IMR-90 (cell line): Measurements from ENCODE around the gene PPP3CA. TPM values are rescaled to one million over a fixed set of nuclear protein-coding genes. Genes with fewer than 3 reads are reported as not detected.

Source experiments
- ATAC-seq: fragments of 200-7000 bp; cut with Tn5 transposase; 2 replicates; pipeline ENCODE4 v1.9.1; 2020; ENCODE audit warnings: low read depth, mild to moderate bottlenecking, moderate library complexity
- BruUV-seq: library from RNA; stranded (reverse); fragments of 400-500 nt; replicated peaks from 2 replicates; lab custom pipeline; 2021; lab: Mats Ljungman, UMichigan
- CTCF ChIA-PET: fragments of 300-600 bp; formaldehyde crosslinking; extraction: SDS; loops from one replicate; lab custom pipeline; 2021; ENCODE audit warnings: antibody characterized with exemption; lab: Yijun Ruan, JAX
- POLR2A ChIA-PET: fragments of 300-600 bp; sonication (Branson Sonifier 250); formaldehyde crosslinking; loops from one replicate; lab custom pipeline; 2022; ENCODE audit warnings: antibody characterized with exemption; ENCODE audit not compliant: unreplicated experiment; lab: Charles Lee
- DNase-seq: peaks from one replicate; pipeline ENCODE4 v3.0.0; 2013
- H2AFZ ChIP-seq: replicated peaks from 2 replicates; pipeline ENCODE3; 2013; ENCODE audit warnings: low read length, mild to moderate bottlenecking; ENCODE audit not compliant: poor library complexity
- H2AK5ac ChIP-seq: 2 replicates; pipeline ENCODE4 v1.6.1; 2013; ENCODE audit warnings: low read depth, low read length, inconsistent platforms
- H2AK9ac ChIP-seq: replicated peaks from 2 replicates; pipeline ENCODE3; 2013; ENCODE audit warnings: mild to moderate bottlenecking, low read depth, low read length, moderate library complexity; ENCODE audit not compliant: poor library complexity
- H2BK120ac ChIP-seq: 2 replicates; pipeline ENCODE4 v1.6.1; 2013; ENCODE audit warnings: low read depth, low read length, inconsistent platforms
- H2BK15ac ChIP-seq: 3 replicates; pipeline ENCODE4 v1.6.1; 2013; ENCODE audit warnings: low read depth, low read length, inconsistent platforms
- H2BK20ac ChIP-seq: 2 replicates; pipeline ENCODE4 v1.6.1; 2013; ENCODE audit warnings: low read depth, mild to moderate bottlenecking, inconsistent platforms, low read length, moderate library complexity
- H2BK5ac ChIP-seq: 2 replicates; pipeline ENCODE4 v1.6.1; 2013; ENCODE audit warnings: mild to moderate bottlenecking, low read depth, low read length, inconsistent platforms; ENCODE audit not compliant: poor library complexity, severe bottlenecking
- H3K14ac ChIP-seq: replicated peaks from 2 replicates; pipeline ENCODE4 v1.6.1; 2013; ENCODE audit warnings: low read depth, low read length, inconsistent platforms
- H3K18ac ChIP-seq: 2 replicates; pipeline ENCODE4 v1.6.1; 2013; ENCODE audit warnings: low read depth, low read length, control low read depth
- H3K23ac ChIP-seq: 2 replicates; pipeline ENCODE4 v1.6.1; 2013; ENCODE audit warnings: low read depth, low read length, inconsistent platforms
- H3K27ac ChIP-seq: 2 replicates; pipeline ENCODE4 v1.5.1; 2013; ENCODE audit warnings: mild to moderate bottlenecking, control low read depth, low read length; ENCODE audit not compliant: insufficient read depth
- H3K27me3 ChIP-seq: 2 replicates; pipeline ENCODE4 v1.6.1; 2013; ENCODE audit warnings: low read length; ENCODE audit not compliant: control insufficient read depth, insufficient read depth
- H3K36me3 ChIP-seq: 2 replicates; pipeline ENCODE4 v1.6.1; 2013; ENCODE audit warnings: low read length, mixed read lengths; ENCODE audit not compliant: control insufficient read depth, insufficient read depth
- H3K4ac ChIP-seq: 2 replicates; pipeline ENCODE4 v1.6.1; 2013; ENCODE audit warnings: low read depth, low read length, inconsistent platforms
- H3K4me1 ChIP-seq: 2 replicates; pipeline ENCODE4 v1.6.1; 2013; ENCODE audit warnings: low read length, mixed read lengths; ENCODE audit not compliant: control insufficient read depth, insufficient read depth
- H3K4me2 ChIP-seq: 2 replicates; pipeline ENCODE4 v1.6.1; 2013; ENCODE audit warnings: low read depth, mild to moderate bottlenecking, control low read depth, low read length, moderate library complexity
- H3K4me3 ChIP-seq: 2 replicates; pipeline ENCODE4 v1.5.1; 2013; ENCODE audit warnings: low read depth, mild to moderate bottlenecking, control low read depth, low read length, moderate library complexity; ENCODE audit not compliant: insufficient read depth
- H3K56ac ChIP-seq: 2 replicates; pipeline ENCODE4 v1.6.1; 2013; ENCODE audit warnings: low read length, inconsistent platforms; ENCODE audit not compliant: insufficient read depth; ENCODE audit errors: extremely low read depth
- H3K79me1 ChIP-seq, 2 experiments: 2 replicates each; pipeline ENCODE4 v1.6.1; 2013; ENCODE audit warnings: low read length in 2 of 2, inconsistent platforms in 1 of 2, low read depth in 1 of 2
- H3K9ac ChIP-seq: 2 replicates; pipeline ENCODE4 v1.6.1; 2013; ENCODE audit warnings: low read depth, low read length, control low read depth
- H3K9me1 ChIP-seq: 2 replicates; pipeline ENCODE4 v1.6.1; 2013; ENCODE audit warnings: low read length, inconsistent platforms; ENCODE audit not compliant: insufficient read depth
- H3K9me3 ChIP-seq: 2 replicates; pipeline ENCODE4 v1.6.1; 2013; ENCODE audit warnings: low read length; ENCODE audit not compliant: control insufficient read depth, insufficient read depth
- H4K20me1 ChIP-seq: 2 replicates; pipeline ENCODE4 v1.6.1; 2013; ENCODE audit warnings: low read length, inconsistent platforms; ENCODE audit not compliant: insufficient read depth
- H4K5ac ChIP-seq: 2 replicates; pipeline ENCODE4 v1.6.1; 2013; ENCODE audit warnings: mild to moderate bottlenecking, low read depth, low read length, control low read depth
- H4K8ac ChIP-seq, 2 experiments: 2 replicates each; pipeline ENCODE4 v1.6.1; 2013; ENCODE audit warnings: low read depth in 2 of 2, low read length in 2 of 2, control low read depth in 1 of 2, inconsistent platforms in 1 of 2
- H4K91ac ChIP-seq: 2 replicates; pipeline ENCODE4 v1.6.1; 2013; ENCODE audit warnings: low read depth, low read length, inconsistent platforms; ENCODE audit not compliant: insufficient read depth
- FOS ChIP-seq: fragments of 150-350 bp; IDR thresholded peaks from 2 replicates; pipeline ENCODE4 v1.6.1; 2016; ENCODE audit warnings: low read depth, low read length
- MAFK ChIP-seq: IDR thresholded peaks from 2 replicates; pipeline ENCODE4 v1.6.1; 2012; ENCODE audit warnings: low read depth, low read length, improper control_type of control experiment
- NFE2L2 ChIP-seq: fragments of 150-350 bp; IDR thresholded peaks from 2 replicates; pipeline ENCODE4 v1.6.1; 2016; ENCODE audit warnings: low read depth, mild to moderate bottlenecking, low read length
- SMC3 ChIP-seq: fragments of 150-350 bp; IDR thresholded peaks from 2 replicates; pipeline ENCODE4 v1.6.1; 2016; ENCODE audit warnings: low read depth, mild to moderate bottlenecking, antibody characterized with exemption, low read length, moderate library complexity
- WGBS, 2 experiments: methylation state at CpG; one replicate each; pipeline versions ENCODE4 v1.1.5 to v1.1.7; 2013; ENCODE audit warnings: missing lambda C conversion rate in 2 of 2; ENCODE audit not compliant: insufficient read length in 1 of 2; ENCODE audit errors: extremely low coverage in 2 of 2; 5-methylcytosine and 5-hydroxymethylcytosine counted together
- dilution Hi-C: fragments of 300-500 bp; cut with HindIII; formaldehyde crosslinking; loops from one replicate; pipeline ENCODE4 v1.14.3; 2018; ENCODE audit warnings: low sequenced_read_pairs; ENCODE audit not compliant: unreplicated experiment
- in situ Hi-C: fragments of 300-500 bp; cut with MboI; formaldehyde crosslinking; loops from 3 replicates; pipeline ENCODE4 v1.14.3; 2019; ENCODE audit warnings: low sequenced_read_pairs, inconsistent platforms, mixed read lengths
- intact Hi-C: fragments of 100-400 bp; cut with micrococcal nuclease; formaldehyde crosslinking; loops from 2 replicates; pipeline ENCODE4 v1.10.0; 2022
- polyA plus RNA-seq, 3 experiments: library from polyadenylated mRNA; depleted of rRNA; stranded (reverse); fragments of >200 nt; gene quantifications; 2 replicates each; pipeline ENCODE4 v1.2.3, GENCODE V29; 2012; ENCODE audit warnings: low replicate concordance in 1 of 3
- total RNA-seq: library from RNA; depleted of rRNA; stranded (reverse); fragments of >200 nt; gene quantifications from 2 replicates; pipeline ENCODE4 v1.2.3, GENCODE V29; 2012

Gene PPP3CA
- total and polyA plus RNA-seq, 2 of the 4 experiments (the other 2 are of a cell fraction) = 14.5 to 48.6 TPM

GRCh38 chr4:101274888-101275752 lies 72.2 kb downstream of the PPP3CA start:
- H2BK20ac ChIP-seq = no peak overlapping the region

More at GRCh38 chr4:101274888-101275752, 72.2 kb downstream of the PPP3CA start:
- Histone ChIP-seq H4K20me1 (peaks cover 32% of the 10 kb centered on the region; the same call in 1 of the 2 replicates), H3K27me3 (no peaks in the 10 kb centered on the region), H3K9me3 (no peaks in the 10 kb centered on the region), H3K4me3 (no peak overlapping the region), H3K79me1 (peaks cover 10 to 62% of the 10 kb centered on the region in 2 experiments), H3K9ac (no peak overlapping the region), H3K23ac (no peak overlapping the region), H3K27ac (no peak overlapping the region), H2AFZ (no peak overlapping the region), H2BK120ac (no peak overlapping the region), H4K5ac (no peak overlapping the region), H2AK5ac (no peak overlapping the region), H4K91ac (no peak overlapping the region), H3K14ac (no peak overlapping the region), H4K8ac (no peak overlapping the region), H3K9me1 (peaks cover 2% of the 10 kb centered on the region; the same call in 1 of the 2 replicates), H2BK15ac (no peak overlapping the region), H3K4me2 (no peak overlapping the region), H3K56ac (no peak overlapping the region), H3K4me1 (peaks cover 3% of the 10 kb centered on the region; the same call in 1 of the 2 replicates), H2AK9ac (no peak overlapping the region), H3K18ac (no peak overlapping the region), H3K4ac (no peak overlapping the region), H3K36me3 (no peaks in the 10 kb centered on the region), H2BK5ac (no peak overlapping the region)
- ChIA-PET POLR2A (no interaction called here), CTCF (no interaction called here)
- TF ChIP-seq MAFK = no peak
- TF ChIP-seq SMC3 = no peak
- no peak for TF ChIP-seq FOS
- TF ChIP-seq NFE2L2 = no peak
- 100% methylated on average over 2 of the region's 7 CpGs; no CpG with 5 or more reads in 1 of the 2 experiments for WGBS, 2 experiments
- no peak for ATAC-seq
- intact Hi-C loops = no loop called here
- no TSS peak for BruUV-seq
- dilution Hi-C loops = no loop called here
- no peak for DNase-seq
- in situ Hi-C loops = no loop called here
